ENCODE data around the gene FAM107B.

DNA sequence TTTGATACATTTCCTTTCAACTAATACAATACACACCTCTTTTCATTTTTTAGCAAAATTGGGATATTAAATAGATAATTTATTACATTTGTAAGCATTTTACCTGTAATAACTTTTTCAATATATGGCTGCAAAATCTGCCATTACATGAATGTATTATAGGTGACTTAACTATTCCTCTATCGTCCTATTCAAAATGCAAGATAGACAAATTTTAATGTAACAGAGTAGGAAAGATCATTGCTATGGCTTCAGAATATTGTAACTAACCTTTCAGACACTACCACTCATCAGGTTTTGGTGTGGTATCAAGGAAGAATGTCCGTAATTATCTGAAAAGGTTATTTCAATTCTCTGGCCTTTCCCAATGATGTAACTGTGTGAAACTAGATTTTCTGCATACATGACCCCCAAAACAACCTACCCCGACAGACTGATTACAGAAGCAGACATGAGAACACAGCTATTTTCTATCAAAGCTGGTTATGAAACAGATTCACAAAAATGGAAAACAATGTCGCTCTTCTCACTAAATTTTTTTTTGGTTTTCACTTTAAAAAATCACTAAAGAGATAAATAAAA lies 211.2 kb downstream of the FAM107B start:
- TF ChIP-seq POLR2A (IDR thresholded peaks at IDR 0.05; ENCODE audit: borderline replicate concordance, extremely low read depth, insufficient read depth, insufficient read length) (no peak), CEBPB (IDR thresholded peaks at IDR 0.05; ENCODE audit: low read depth) (no peak)
- TF ChIP-seq, protein P1, sequence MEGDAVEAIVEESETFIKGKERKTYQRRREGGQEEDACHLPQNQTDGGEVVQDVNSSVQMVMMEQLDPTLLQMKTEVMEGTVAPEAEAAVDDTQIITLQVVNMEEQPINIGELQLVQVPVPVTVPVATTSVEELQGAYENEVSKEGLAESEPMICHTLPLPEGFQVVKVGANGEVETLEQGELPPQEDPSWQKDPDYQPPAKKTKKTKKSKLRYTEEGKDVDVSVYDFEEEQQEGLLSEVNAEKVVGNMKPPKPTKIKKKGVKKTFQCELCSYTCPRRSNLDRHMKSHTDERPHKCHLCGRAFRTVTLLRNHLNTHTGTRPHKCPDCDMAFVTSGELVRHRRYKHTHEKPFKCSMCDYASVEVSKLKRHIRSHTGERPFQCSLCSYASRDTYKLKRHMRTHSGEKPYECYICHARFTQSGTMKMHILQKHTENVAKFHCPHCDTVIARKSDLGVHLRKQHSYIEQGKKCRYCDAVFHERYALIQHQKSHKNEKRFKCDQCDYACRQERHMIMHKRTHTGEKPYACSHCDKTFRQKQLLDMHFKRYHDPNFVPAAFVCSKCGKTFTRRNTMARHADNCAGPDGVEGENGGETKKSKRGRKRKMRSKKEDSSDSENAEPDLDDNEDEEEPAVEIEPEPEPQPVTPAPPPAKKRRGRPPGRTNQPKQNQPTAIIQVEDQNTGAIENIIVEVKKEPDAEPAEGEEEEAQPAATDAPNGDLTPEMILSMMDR (IDR thresholded peaks at IDR 0.05 in 2 of 3, conservative IDR thresholded peaks at IDR 0.05 in 1 of 3; ENCODE audit: borderline replicate concordance in 1 of 3, insufficient read depth in 1 of 3, low read depth in 2 of 3, low read length in 2 of 3) = no peak
